Upper lobe of left lung (tissue), 6 donors: ENCODE results near the gene ABCC5. TPM values are rescaled to one million over a fixed set of nuclear protein-coding genes. Genes with fewer than 3 reads are reported as not detected.
A peak's percentile ranks its signal among the peaks of the same experiment; 100 is the strongest.
"Not testable (repeated sequence)": the region's sequence is repeated elsewhere in the genome, so short reads cannot be mapped to it uniquely, and the experiment has no call there.

Experiments used
- ATAC-seq, 2 donors: fragments of 200-7000 bp; cut with Tn5 transposase; one replicate each; pipeline ENCODE4 v1.9.1; 2022; ENCODE audit warnings: mild to moderate bottlenecking in 2 of 2, moderate library complexity in 2 of 2; ENCODE audit not compliant: low FRiP score in 2 of 2
- DNase-seq, 2 donors: peaks; one replicate each; pipeline ENCODE4 v3.0.0-alpha.2; 2019 to 2020
- H3K27ac ChIP-seq, 4 donors: fragments of 200-600 bp; sonication (generic); one replicate each; pipeline ENCODE4 v1.5.1; 2016 to 2019
- H3K27me3 ChIP-seq, 4 donors: fragments of 200-600 bp; sonication (generic); one replicate each; pipeline ENCODE4 v1.5.1; 2017 to 2019
- H3K36me3 ChIP-seq, 4 donors: fragments of 200-600 bp; sonication (generic); one replicate each; pipeline ENCODE4 v1.5.1; 2016 to 2019
- H3K4me1 ChIP-seq, 4 donors: fragments of 200-600 bp; sonication (generic); one replicate each; pipeline ENCODE4 v1.5.1; 2018 to 2019
- H3K4me3 ChIP-seq, 4 donors: fragments of 200-600 bp; sonication (generic); one replicate each; pipeline ENCODE4 v1.5.1; 2017 to 2019; ENCODE audit warnings: mild to moderate bottlenecking in 2 of 4, moderate library complexity in 1 of 4
- H3K9me3 ChIP-seq, 4 donors: fragments of 200-600 bp; sonication (generic); one replicate each; pipeline ENCODE4 v1.5.1; 2018 to 2019
- EP300 ChIP-seq, 4 donors: sonication (generic); formaldehyde crosslinking; IDR thresholded peaks; one replicate each; pipeline ENCODE4 v1.5.1; 2017; ENCODE audit warnings: antibody characterized with exemption in 4 of 4, control low read depth in 2 of 4
- POLR2A ChIP-seq, 4 donors: fragments of 450-650 bp; IDR thresholded peaks; one replicate each; pipeline ENCODE4 v1.5.1; 2016 to 2017; ENCODE audit warnings: antibody characterized with exemption in 4 of 4, mild to moderate bottlenecking in 2 of 4
- POLR2AphosphoS5 ChIP-seq, 2 donors: sonication (generic); formaldehyde crosslinking; IDR thresholded peaks; one replicate each; pipeline ENCODE4 v1.5.1; 2017; ENCODE audit warnings: antibody characterized with exemption in 2 of 2
- WGBS, 2 donors: methylation state at CpG; one replicate each; pipeline ENCODE4 v1.1.5; 2017 to 2018; 5-methylcytosine and 5-hydroxymethylcytosine counted together
- total RNA-seq, 6 donors: library from RNA; depleted of rRNA in 4 of 6; stranded (reverse); fragments of >200 nt in 4 of 6; gene quantifications; one replicate each; pipeline versions ENCODE4 v1.1.0 to v1.2.1, GENCODE V29; 2016 to 2021
- TF ChIP-seq, protein P1 (sequence below), 6 experiments: fragments of 450-650 bp in 4 of 6; fragments of 200-600 bp in 2 of 6; sonication (generic) in 2 of 6; IDR thresholded peaks; one replicate each; pipeline ENCODE4 v1.5.1; 2016 to 2019; ENCODE audit warnings: antibody characterized with exemption in 6 of 6
- donor health status: DM: no; HTN: no; CAD: no; lungs with moderate emphysema.
- donor health status: DM: no; HTN: yes; CAD: no; lungs with severe emphysema.

ABCC5 gene
- total RNA-seq, 6 donors from 2014 or later = 13.2 to 107 (median 27.1) TPM

DNA sequence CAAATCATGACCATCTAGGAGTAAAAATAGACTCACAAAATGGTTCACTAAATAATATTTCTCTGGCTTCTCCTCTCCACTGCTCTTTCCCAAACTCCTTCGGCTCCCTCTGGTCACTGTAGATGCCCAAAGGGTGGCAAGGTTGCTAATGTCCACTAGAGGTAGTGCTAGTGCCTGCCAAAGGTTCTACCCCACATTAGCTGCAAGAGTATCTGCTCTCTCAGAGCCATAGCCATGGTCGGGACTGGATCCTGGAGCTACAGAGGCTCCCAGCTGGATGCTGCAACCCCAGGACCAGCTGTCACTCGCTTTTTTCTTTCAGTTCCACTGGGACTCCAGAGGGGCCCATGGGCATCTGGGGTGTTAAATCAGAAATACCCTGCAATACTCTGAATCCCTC, 22.3 kb upstream of the ABCC5 start:
- TF ChIP-seq, protein P1, sequence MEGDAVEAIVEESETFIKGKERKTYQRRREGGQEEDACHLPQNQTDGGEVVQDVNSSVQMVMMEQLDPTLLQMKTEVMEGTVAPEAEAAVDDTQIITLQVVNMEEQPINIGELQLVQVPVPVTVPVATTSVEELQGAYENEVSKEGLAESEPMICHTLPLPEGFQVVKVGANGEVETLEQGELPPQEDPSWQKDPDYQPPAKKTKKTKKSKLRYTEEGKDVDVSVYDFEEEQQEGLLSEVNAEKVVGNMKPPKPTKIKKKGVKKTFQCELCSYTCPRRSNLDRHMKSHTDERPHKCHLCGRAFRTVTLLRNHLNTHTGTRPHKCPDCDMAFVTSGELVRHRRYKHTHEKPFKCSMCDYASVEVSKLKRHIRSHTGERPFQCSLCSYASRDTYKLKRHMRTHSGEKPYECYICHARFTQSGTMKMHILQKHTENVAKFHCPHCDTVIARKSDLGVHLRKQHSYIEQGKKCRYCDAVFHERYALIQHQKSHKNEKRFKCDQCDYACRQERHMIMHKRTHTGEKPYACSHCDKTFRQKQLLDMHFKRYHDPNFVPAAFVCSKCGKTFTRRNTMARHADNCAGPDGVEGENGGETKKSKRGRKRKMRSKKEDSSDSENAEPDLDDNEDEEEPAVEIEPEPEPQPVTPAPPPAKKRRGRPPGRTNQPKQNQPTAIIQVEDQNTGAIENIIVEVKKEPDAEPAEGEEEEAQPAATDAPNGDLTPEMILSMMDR (IDR thresholded peaks at IDR 0.05) = peak in 4 of 6 experiments; percentile 10 to 24 (median 15)
- no peak for TF ChIP-seq POLR2A (IDR thresholded peaks at IDR 0.05)
- no peak for TF ChIP-seq EP300 (IDR thresholded peaks at IDR 0.05)
- no peak for TF ChIP-seq POLR2AphosphoS5 (IDR thresholded peaks at IDR 0.05)
- ATAC-seq (no peak), DNase-seq (no peak)

DNA sequence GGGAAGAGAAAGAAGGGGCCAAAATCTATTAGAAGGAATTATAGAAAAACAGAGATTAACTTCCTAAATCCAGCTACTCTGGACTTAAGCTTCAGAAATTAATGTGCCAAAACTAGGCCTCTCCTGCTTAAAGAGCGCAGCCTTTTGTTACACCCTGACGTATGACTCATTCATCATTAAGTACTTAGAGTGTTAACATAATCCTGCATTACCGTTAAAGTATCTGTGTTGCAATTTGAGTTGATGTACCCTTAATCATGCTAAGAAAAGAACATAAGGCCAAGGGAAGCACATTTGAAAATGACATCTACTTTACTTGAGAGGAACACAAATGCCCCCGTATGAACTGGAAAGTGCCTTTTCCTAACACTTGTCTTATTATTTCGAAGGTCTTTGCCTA, 21.7 kb upstream of the ABCC5 start:
- DNase-seq = no peak
- H3K27ac ChIP-seq = peak overlapping the region in 1 of 4 donors; percentile 26

More for the DNA sequence above, 22.3 kb upstream of the ABCC5 start:
- no peaks in the 10 kb centered on the region for H3K36me3 ChIP-seq
- H3K27me3 ChIP-seq = no peaks in the 10 kb centered on the region
- no peak overlapping the region for H3K27ac ChIP-seq
- H3K4me1 ChIP-seq = peaks cover 0 to 4% (median 0%) of the 10 kb centered on the region in 4 donors
- no peak overlapping the region for H3K4me3 ChIP-seq
- 52 to 63% methylated on average over 3 of the region's 3 CpGs for WGBS, 2 donors
- H3K9me3 ChIP-seq = no peaks in the 10 kb centered on the region

DNA sequence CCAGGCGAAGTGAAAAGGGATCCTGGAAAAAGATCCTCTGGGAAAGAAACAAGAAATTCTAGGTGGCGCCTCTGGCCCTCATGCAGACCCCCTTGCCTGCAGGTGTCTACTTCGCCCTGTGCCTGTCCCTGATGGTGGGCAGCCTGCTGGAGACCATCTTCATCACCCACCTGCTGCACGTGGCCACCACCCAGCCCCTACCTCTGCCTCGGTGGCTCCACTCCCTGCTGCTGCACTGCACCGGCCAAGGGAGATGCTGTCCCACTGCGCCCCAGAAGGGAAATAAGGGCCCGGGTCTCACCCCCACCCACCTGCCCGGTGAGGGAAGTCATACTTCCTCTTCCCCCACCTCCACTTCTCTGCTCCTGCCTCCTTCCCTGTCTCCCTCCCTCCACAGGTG, 20.6 kb upstream of the ABCC5 start:
- H3K27me3 ChIP-seq, ATAC-seq, DNase-seq, H3K4me1 ChIP-seq, H3K9me3 ChIP-seq, H3K36me3 ChIP-seq, H3K4me3 ChIP-seq, H3K27ac ChIP-seq: not testable (repeated sequence)
- 75 to 93% methylated on average over 3 to 9 of the region's 9 CpGs for WGBS, 2 donors

More for the DNA sequence above, 21.7 kb upstream of the ABCC5 start:
- TF ChIP-seq EP300 (IDR thresholded peaks at IDR 0.05) (peak in 1 of 4 donors; percentile 43), POLR2AphosphoS5 (IDR thresholded peaks at IDR 0.05) (no peak)
- H3K36me3 ChIP-seq = no peaks in the 10 kb centered on the region
- WGBS, 2 donors = 59 to 67% methylated on average over 5 of the region's 5 CpGs
- peaks cover 0 to 4% (median 0%) of the 10 kb centered on the region in 4 donors for H3K4me1 ChIP-seq
- H3K9me3 ChIP-seq = no peaks in the 10 kb centered on the region
- no peaks in the 10 kb centered on the region for H3K27me3 ChIP-seq
- ATAC-seq = peak; percentile 24 to 69
- no peak overlapping the region for H3K4me3 ChIP-seq

DNA sequence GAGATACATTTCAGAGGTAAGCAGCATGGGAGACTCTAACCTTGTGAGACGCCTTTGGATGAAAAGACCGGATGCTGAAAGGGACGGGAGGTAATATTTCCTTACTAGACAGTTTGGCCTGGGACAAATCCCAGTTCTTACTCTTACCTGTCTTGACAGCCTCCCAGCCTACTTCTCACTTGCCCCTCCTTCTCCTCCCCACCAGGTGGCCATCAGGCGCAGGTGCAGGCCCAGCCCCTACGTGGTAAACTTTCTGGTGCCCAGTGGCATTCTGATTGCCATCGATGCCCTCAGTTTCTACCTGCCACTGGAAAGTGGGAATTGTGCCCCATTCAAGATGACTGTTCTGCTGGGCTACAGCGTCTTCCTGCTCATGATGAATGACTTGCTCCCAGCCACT, 20.1 kb upstream of the ABCC5 start:
- 71 to 78% methylated on average over 7 of the region's 7 CpGs for WGBS, 2 donors
- no peak overlapping the region for H3K27ac ChIP-seq

DNA sequence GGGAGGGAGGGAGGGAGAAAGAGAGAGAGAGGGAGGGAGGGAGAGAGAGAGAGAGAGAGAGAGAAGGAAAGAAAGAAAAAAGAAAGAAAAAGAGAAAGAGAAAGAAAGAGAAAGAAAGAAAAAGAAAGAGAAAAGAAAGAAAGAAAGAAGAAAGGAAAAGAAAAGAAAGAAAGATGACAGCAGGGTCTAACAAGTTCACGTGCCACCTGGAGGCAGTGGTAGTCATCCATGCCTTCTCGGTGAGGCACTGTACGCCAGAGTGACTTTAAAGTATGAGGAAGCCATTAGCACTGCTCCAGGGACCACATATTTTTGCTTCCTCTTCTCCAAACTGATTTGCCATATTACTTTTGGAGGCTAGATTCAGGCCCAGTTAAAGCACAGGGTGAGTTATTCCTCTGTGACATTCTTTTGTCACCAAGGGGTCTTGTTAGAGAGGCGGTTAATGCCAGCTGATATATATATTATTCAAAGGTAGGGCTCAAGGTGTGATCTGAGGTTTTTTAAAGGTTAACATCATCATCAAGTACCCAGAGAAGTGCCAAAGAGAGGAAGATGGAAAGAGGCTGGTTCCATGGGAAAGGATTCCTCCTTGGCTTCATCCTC, 13.6 kb upstream of the ABCC5 start, which contains the start of gene HTR3D:
TSS of gene HTR3D (plus strand) at position 556 of the 606 bp plus-strand sequence. CDS start at position 556, 0 bp downstream.
- Histone ChIP-seq H3K36me3 (no peaks in the 10 kb centered on the region), H3K27ac (no peak within 1 kb of the TSS), H3K4me3 (no peak within 1 kb of the TSS), H3K9me3 (no peaks in the 10 kb centered on the region), H3K27me3 (no peaks in the 10 kb centered on the region), H3K4me1 (no peaks in the 10 kb centered on the region)
- WGBS, 2 donors = 67 to 68% methylated on average over 4 of the region's 4 CpGs
- no peak for ATAC-seq
- TF ChIP-seq, protein P1 (IDR thresholded peaks at IDR 0.05) = no peak
- TF ChIP-seq EP300 (IDR thresholded peaks at IDR 0.05) = no peak
- TF ChIP-seq POLR2A (IDR thresholded peaks at IDR 0.05) = no peak
- TF ChIP-seq POLR2AphosphoS5 (IDR thresholded peaks at IDR 0.05) = no peak
- DNase-seq = no peak

More for the DNA sequence above, 20.1 kb upstream of the ABCC5 start:
- TF ChIP-seq EP300 (IDR thresholded peaks at IDR 0.05) (no peak), POLR2AphosphoS5 (IDR thresholded peaks at IDR 0.05) (no peak)
- DNase-seq = no peak
- Histone ChIP-seq H3K9me3 (no peaks in the 10 kb centered on the region), H3K4me1 (peaks cover 0 to 4% (median 0%) of the 10 kb centered on the region in 4 donors), H3K4me3 (no peak overlapping the region), H3K36me3 (no peaks in the 10 kb centered on the region), H3K27me3 (no peaks in the 10 kb centered on the region)
- no peak for ATAC-seq

DNA sequence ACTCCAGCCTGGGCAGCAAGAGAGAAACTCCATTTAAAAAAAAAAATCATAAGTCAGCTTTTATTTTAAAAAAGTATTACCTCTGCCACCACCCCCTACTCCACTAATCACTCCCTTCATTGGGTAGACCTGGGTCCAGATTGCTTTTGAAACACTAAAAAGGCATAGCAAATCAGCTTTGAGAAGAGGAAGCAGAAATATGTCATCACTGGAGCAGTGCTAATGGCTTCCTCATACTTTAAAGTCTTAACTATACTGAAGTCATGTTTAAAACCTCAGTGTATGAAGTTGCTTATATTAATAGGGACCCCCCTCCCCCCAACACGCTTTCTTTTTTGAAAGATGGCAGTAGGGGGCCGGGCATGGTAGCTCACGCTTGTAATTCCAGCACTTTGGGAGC, 12.9 kb upstream of the ABCC5 start:
- Histone ChIP-seq H3K4me3 (no peak overlapping the region), H3K36me3 (no peaks in the 10 kb centered on the region), H3K4me1 (no peaks in the 10 kb centered on the region), H3K27me3 (no peaks in the 10 kb centered on the region), H3K27ac (no peak overlapping the region), H3K9me3 (no peaks in the 10 kb centered on the region)
- WGBS, 2 donors = 54 to 88% methylated on average over 3 of the region's 3 CpGs
- TF ChIP-seq POLR2A (IDR thresholded peaks at IDR 0.05) = no peak
- no peak for ATAC-seq
- DNase-seq = no peak

DNA sequence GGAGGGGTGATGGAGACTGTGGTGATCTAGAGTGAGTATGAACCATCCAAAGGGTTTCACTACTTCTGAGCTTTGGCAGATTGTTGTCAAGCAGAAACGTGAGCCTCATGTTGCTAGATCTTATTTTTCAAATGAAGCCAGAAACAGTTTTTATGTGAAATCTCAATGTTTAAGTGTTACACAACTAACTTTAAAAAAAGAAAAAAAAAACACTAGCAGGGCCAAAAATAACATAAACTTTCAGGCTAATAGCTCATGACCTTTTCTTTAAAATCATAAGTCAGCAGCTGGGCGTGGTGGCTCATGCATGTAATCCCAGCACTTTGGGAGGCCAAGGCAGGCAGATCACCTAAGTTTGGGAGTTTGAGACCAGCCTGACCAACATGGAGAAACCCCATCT, 11.8 kb upstream of the ABCC5 start:
- H3K27ac ChIP-seq = no peak overlapping the region
- no peaks in the 10 kb centered on the region for H3K27me3 ChIP-seq
- H3K4me3 ChIP-seq = no peak overlapping the region
- no peaks in the 10 kb centered on the region for H3K4me1 ChIP-seq
- WGBS, 2 donors = 77 to 81% methylated on average over 2 of the region's 2 CpGs
- H3K9me3 ChIP-seq = no peaks in the 10 kb centered on the region
- ATAC-seq (no peak), DNase-seq (no peak)
- TF ChIP-seq POLR2A (IDR thresholded peaks at IDR 0.05) (no peak), POLR2AphosphoS5 (IDR thresholded peaks at IDR 0.05) (no peak), EP300 (IDR thresholded peaks at IDR 0.05) (no peak)
- TF ChIP-seq, protein P1 (IDR thresholded peaks at IDR 0.05) = no peak
- H3K36me3 ChIP-seq = no peaks in the 10 kb centered on the region

DNA sequence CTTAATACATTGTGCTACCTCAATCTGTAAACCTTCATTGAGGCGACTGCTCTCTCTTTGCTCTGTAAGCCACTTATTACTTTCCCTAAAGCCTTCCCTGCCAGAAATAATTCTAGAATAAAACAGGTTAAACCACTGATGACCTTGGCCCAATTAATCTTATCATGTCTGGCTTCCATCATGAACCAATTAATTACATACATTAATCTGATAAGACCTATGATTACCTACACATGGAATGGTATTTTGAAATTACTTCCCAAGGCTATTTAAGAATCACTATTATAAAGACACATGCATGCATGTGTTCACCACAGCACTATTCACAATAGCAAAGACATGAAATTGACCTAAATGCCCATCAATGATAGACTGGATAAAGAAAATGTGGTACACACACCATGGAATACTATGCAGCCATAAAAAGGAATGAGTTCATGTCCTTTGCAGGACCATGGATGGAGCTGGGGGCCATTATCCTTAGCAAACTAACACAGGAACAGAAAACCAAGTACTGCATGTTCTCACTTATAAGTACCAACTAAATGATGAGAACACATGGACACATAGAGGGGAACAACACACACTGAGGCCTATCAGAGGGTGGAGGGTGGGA, 10.7 kb upstream of the ABCC5 start:
- not testable (repeated sequence) for H3K36me3 ChIP-seq

DNA sequence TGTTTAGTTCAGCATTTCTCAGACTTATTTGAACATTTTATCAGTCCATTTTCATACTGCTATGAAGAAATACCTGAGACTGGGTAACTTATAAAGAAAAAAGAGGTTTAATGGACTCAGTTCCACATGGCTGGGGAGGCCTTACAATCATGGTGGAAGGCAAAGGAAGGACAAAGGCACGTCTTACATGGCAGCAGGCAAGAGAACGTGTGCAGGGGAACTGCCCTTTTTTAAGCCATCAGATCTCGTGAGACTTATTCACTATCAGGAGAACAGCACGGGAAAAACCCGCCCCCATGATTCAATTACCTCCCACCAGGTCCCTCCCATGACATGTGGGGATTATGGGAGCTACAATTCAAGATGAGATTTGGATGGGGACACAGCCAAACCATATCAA, 7.6 kb upstream of the ABCC5 start:
- H3K9me3 ChIP-seq, H3K36me3 ChIP-seq, ATAC-seq, H3K4me1 ChIP-seq, DNase-seq, H3K4me3 ChIP-seq, H3K27ac ChIP-seq, H3K27me3 ChIP-seq: not testable (repeated sequence)
- 67 to 68% methylated on average over 5 of the region's 5 CpGs for WGBS, 2 donors

More for the DNA sequence above, 10.7 kb upstream of the ABCC5 start:
- not testable (repeated sequence) for H3K4me1 ChIP-seq, ATAC-seq, DNase-seq, H3K27ac ChIP-seq, H3K9me3 ChIP-seq, H3K4me3 ChIP-seq, H3K27me3 ChIP-seq
- WGBS, 2 donors = 87 to 97% methylated on average over 1 of the region's 1 CpG
